Measurements from ENCODE around the gene TADA2B.
A peak's percentile ranks its signal among the peaks of the same experiment; 100 is the strongest.

Gene TADA2B

DNA sequence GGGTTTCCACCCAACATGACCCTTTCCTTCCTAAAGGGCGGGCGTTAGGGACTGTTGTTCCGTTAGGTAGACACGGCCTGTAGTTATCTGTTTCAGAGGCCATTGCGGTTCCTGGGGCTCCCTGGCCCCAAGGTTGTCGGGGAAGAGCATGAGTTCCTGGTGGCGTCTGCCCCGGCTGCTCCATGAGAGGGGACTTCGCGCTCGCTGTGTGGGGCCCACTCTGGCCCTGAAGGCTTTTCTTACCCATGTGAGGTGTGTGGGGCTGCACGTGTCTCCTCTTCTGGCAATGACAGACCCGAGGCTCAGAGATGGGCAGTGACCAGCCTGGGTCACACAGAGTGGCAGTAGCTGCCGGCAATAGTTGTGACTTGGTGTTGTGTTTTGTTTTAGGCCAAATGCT is 9.1 kb downstream of the TADA2B start:
- no peaks in the 10 kb centered on the region for H3K4me1 ChIP-seq (ENCODE audit: insufficient read depth, low read length)
- H3K9ac ChIP-seq (ENCODE audit: low read depth, low read length): no peak overlapping the region
- H3K9me3 ChIP-seq (ENCODE audit: control insufficient read depth, insufficient read depth, low read length): no peaks in the 10 kb centered on the region
- no peaks in the 10 kb centered on the region; the same call in 1 of the 2 replicates for H3K36me3 ChIP-seq (ENCODE audit: insufficient read depth, low read length)

DNA sequence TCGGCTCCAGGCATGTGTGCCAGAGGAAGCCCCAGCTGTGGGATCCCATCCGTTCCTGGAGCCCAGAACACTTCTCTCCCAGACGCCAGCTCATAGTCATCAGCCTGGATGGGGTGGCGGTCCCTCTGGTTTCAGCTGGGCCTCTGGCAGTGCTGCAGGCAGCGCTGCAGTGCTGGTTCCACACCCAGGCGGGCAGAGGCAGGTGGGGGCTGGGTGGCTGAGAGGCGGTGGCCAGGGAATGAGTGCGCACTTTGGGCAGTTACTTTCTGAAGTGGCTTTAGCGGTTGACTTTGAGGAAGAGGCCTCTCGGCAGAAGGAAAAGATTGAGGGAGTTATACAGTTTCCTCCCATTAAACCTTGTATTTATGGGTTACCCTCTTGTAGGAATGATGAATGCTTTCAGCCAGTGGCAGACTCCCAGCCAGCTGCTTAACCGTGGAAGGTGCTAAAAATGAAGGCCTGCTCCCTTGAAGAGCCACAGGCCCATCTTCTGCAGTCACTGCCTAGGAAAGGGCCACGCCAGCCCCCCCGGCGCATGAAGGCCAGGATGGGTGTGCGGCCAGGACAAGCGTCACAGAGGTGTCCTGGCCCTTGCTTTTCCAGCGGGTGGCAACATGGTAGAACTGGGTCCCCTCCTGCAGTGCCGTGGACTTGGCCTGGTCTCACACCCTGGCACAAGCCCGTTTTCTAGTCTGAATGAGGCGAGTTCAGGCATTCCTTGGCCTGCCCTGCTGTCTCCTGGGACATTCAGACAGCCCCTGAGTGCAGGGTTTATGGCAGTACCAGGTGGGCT is 9.9 kb downstream of the TADA2B start:
- H3K9me3 ChIP-seq (ENCODE audit: control insufficient read depth, insufficient read depth, low read length): no peaks in the 10 kb centered on the region
- H3K36me3 ChIP-seq (ENCODE audit: insufficient read depth, low read length): no peaks in the 10 kb centered on the region; the same call in 1 of the 2 replicates
- H3K4me1 ChIP-seq (ENCODE audit: insufficient read depth, low read length): no peaks in the 10 kb centered on the region
- no peak overlapping the region for H3K9ac ChIP-seq (ENCODE audit: low read depth, low read length)

DNA sequence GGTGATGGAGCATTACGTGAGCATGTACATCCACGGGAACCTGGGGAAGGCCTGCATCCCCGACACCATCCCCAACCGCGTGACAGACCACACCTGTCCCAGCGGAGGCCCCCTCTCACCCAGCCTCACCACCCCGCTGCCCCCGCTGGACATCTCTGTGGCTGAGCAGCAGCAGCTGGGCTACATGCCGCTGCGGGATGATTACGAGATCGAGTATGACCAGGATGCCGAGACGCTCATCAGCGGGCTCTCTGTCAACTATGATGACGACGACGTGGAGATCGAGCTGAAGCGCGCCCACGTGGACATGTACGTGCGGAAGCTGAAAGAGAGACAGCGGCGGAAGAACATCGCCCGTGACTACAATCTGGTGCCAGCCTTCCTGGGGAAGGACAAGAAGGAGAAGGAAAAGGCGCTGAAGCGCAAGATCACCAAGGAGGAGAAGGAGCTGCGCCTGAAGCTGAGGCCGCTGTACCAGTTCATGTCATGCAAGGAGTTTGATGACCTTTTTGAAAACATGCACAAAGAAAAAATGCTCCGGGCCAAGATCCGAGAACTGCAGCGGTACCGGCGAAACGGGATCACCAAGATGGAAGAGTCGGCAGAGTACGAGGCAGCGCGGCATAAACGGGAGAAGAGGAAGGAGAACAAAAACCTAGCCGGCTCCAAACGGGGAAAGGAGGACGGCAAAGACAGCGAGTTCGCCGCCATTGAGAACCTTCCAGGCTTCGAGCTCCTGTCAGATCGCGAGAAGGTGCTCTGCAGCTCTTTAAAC is 11.1 kb downstream of the TADA2B start:
- no peak overlapping the region for H3K9ac ChIP-seq (ENCODE audit: low read depth, low read length)
- no peaks in the 10 kb centered on the region; the same call in 1 of the 2 replicates for H3K36me3 ChIP-seq (ENCODE audit: insufficient read depth, low read length)
- H3K9me3 ChIP-seq (ENCODE audit: control insufficient read depth, insufficient read depth, low read length): no peaks in the 10 kb centered on the region
- H3K4me1 ChIP-seq (ENCODE audit: insufficient read depth, low read length): no peaks in the 10 kb centered on the region

- Histone ChIP-seq H3K4me1 (ENCODE audit: insufficient read depth, low read length) (no peaks in the 10 kb centered on the region), H3K9ac (ENCODE audit: low read depth, low read length) (no peak overlapping the region), H3K9me3 (ENCODE audit: control insufficient read depth, insufficient read depth, low read length) (no peaks in the 10 kb centered on the region), H3K36me3 (ENCODE audit: insufficient read depth, low read length) (no peaks in the 10 kb centered on the region; the same call in 1 of the 2 replicates)
These were observed 12.2 kb downstream of the TADA2B start for GRCh38 chr4:7055111-7055989.

DNA sequence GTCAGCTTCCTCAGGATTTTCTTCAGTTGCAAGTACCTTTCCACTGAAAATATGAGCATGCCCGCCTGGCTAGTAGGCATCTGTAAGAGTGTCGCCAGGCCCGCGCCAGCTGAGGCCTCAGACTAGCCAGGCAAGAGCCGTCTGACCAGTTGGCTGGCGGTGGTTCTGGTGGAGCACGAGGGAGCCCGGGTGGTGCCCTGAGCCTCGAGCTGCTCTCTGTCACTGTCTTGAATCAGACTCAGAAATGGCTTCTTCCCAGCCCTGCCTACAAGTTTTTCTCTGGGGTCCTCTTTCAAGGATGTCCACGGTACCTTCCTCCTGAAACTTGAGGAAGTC is 12.8 kb downstream of the TADA2B start:
- H3K4me1 ChIP-seq (ENCODE audit: insufficient read depth, low read length): no peaks in the 10 kb centered on the region
- H3K9ac ChIP-seq (ENCODE audit: low read depth, low read length): no peak overlapping the region
- no peaks in the 10 kb centered on the region for H3K9me3 ChIP-seq (ENCODE audit: control insufficient read depth, insufficient read depth, low read length)
- H3K36me3 ChIP-seq (ENCODE audit: insufficient read depth, low read length): peaks cover 3% of the 10 kb centered on the region; the same call in 1 of the 2 replicates

DNA sequence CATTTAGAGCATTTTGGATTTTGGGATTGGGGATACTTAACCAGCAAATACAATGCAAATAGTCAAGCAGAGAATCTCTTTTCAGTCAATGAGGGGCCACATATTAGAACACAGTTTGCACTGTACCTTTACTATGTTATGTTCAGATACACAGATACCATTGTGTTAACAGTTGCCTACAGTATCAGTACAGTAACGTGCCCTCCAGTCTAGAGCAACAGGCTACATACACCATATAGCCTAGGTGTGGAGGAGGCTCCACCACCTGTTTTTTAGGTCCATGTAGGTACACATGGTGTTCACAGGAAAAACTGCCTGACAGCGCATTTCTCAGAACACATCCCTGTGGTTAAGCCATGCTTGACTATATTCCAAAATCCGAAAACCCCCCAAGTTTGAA is 15.6 kb downstream of the TADA2B start:
- H3K9ac ChIP-seq (ENCODE audit: low read depth, low read length): no peak overlapping the region
- no peaks in the 10 kb centered on the region for H3K9me3 ChIP-seq (ENCODE audit: control insufficient read depth, insufficient read depth, low read length)
- H3K36me3 ChIP-seq (ENCODE audit: insufficient read depth, low read length): peaks cover 15% of the 10 kb centered on the region
- no peaks in the 10 kb centered on the region for H3K4me1 ChIP-seq (ENCODE audit: insufficient read depth, low read length)

GRCh38 chr4:7059662-7060061 is 16.5 kb downstream of the TADA2B start:
- Histone ChIP-seq H3K9me3 (ENCODE audit: control insufficient read depth, insufficient read depth, low read length) (no peaks in the 10 kb centered on the region), H3K4me1 (ENCODE audit: insufficient read depth, low read length) (no peaks in the 10 kb centered on the region), H3K36me3 (ENCODE audit: insufficient read depth, low read length) (peaks cover 15% of the 10 kb centered on the region), H3K9ac (ENCODE audit: low read depth, low read length) (no peak overlapping the region)

GRCh38 chr4:7060346-7061150 is 17.4 kb downstream of the TADA2B start:
- Histone ChIP-seq H3K9ac (ENCODE audit: low read depth, low read length) (no peak overlapping the region), H3K36me3 (ENCODE audit: insufficient read depth, low read length) (peaks cover 15% of the 10 kb centered on the region), H3K9me3 (ENCODE audit: control insufficient read depth, insufficient read depth, low read length) (no peaks in the 10 kb centered on the region), H3K4me1 (ENCODE audit: insufficient read depth, low read length) (no peaks in the 10 kb centered on the region)

- Histone ChIP-seq H3K4me1 (ENCODE audit: insufficient read depth, low read length) (no peaks in the 10 kb centered on the region), H3K36me3 (ENCODE audit: insufficient read depth, low read length) (peaks cover 15% of the 10 kb centered on the region)
These were observed 18.6 kb downstream of the TADA2B start for GRCh38 chr4:7061815-7062214.

DNA sequence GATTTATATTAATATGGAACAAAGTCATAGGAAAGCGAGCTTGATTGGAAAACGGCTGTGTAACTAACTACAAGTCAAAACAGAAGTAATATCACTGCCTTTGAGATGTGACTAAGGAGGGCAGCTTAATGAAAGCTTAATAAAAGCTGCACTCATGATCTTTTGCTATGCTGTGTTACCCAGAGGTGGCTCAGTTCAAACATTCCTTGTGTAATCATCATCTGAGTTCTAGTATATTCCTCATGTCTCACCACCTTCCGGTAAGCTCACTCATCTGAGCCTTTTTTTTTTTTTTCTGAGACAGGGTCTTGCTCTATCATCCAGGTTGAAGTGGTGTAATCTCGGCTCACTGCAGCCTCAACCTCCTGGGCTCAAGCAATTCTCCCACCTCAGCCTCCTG is 19.6 kb downstream of the TADA2B start:
- no peaks in the 10 kb centered on the region; the same call in 1 of the 2 replicates for H3K9me3 ChIP-seq (ENCODE audit: control insufficient read depth, insufficient read depth, low read length)
- peaks cover 15% of the 10 kb centered on the region for H3K36me3 ChIP-seq (ENCODE audit: insufficient read depth, low read length)
- no peak overlapping the region for H3K9ac ChIP-seq (ENCODE audit: low read depth, low read length)
- H3K4me1 ChIP-seq (ENCODE audit: insufficient read depth, low read length): no peaks in the 10 kb centered on the region

More at GRCh38 chr4:7061815-7062214, 18.6 kb downstream of the TADA2B start:
- Histone ChIP-seq H3K9me3 (ENCODE audit: control insufficient read depth, insufficient read depth, low read length) (no peaks in the 10 kb centered on the region), H3K9ac (ENCODE audit: low read depth, low read length) (no peak overlapping the region)

GRCh38 chr4:7063362-7063761 is 20.2 kb downstream of the TADA2B start:
- Histone ChIP-seq H3K9me3 (ENCODE audit: control insufficient read depth, insufficient read depth, low read length) (no peaks in the 10 kb centered on the region; the same call in 1 of the 2 replicates), H3K9ac (ENCODE audit: low read depth, low read length) (no peak overlapping the region), H3K36me3 (ENCODE audit: insufficient read depth, low read length) (peaks cover 15% of the 10 kb centered on the region), H3K4me1 (ENCODE audit: insufficient read depth, low read length) (no peaks in the 10 kb centered on the region)

GRCh38 chr4:7066006-7066405 is 22.8 kb downstream of the TADA2B start:
- Histone ChIP-seq H3K36me3 (ENCODE audit: insufficient read depth, low read length) (peaks cover 12% of the 10 kb centered on the region), H3K9ac (ENCODE audit: low read depth, low read length) (no peak overlapping the region), H3K9me3 (ENCODE audit: control insufficient read depth, insufficient read depth, low read length) (no peaks in the 10 kb centered on the region; the same call in 1 of the 2 replicates), H3K4me1 (ENCODE audit: insufficient read depth, low read length) (no peaks in the 10 kb centered on the region)

- H3K9me3 ChIP-seq (ENCODE audit: control insufficient read depth, insufficient read depth, low read length): no peaks in the 10 kb centered on the region; the same call in 1 of the 2 replicates
- H3K4me1 ChIP-seq (ENCODE audit: insufficient read depth, low read length): no peaks in the 10 kb centered on the region
- peak overlapping the region; percentile 98; the same call in 1 of the 2 replicates for H3K9ac ChIP-seq (ENCODE audit: low read depth, low read length)
- H3K36me3 ChIP-seq (ENCODE audit: insufficient read depth, low read length): peaks cover 9% of the 10 kb centered on the region
These were observed 23.3 kb downstream of the TADA2B start for GRCh38 chr4:7066493-7066892.
